ENCODE data around the gene TNFAIP8L2.
A peak's percentile ranks its signal among the peaks of the same experiment; 100 is the strongest.

Gene TNFAIP8L2

GRCh38 chr1:151171190-151171589, 14.7 kb downstream of the TNFAIP8L2 start:
- Histone ChIP-seq H3K18ac (ENCODE audit: low read depth in 1 of 2, low read length in 2 of 2) (no peak overlapping the region), H3K27me3 (ENCODE audit: control insufficient read depth in 1 of 2, insufficient read depth in 1 of 2, low read length in 2 of 2) (no peaks in the 10 kb centered on the region), H2AK5ac (ENCODE audit: low read length, severe bottlenecking) (no peak overlapping the region), H4K91ac (ENCODE audit: low read length) (no peak overlapping the region), H3K9me3 (ENCODE audit: control insufficient read depth, low read length) (no peaks in the 10 kb centered on the region), H3K4me2 (ENCODE audit: low read length, poor library complexity, severe bottlenecking) (no peak overlapping the region), H3K23ac (ENCODE audit: low read length in 2 of 2) (no peak overlapping the region), H3K79me1 (replicated peaks; ENCODE audit: low read length, poor library complexity, severe bottlenecking) (peaks cover 8% of the 10 kb centered on the region), H3K14ac (ENCODE audit: low read length in 2 of 2) (no peak overlapping the region), H2BK12ac (ENCODE audit: low read length in 2 of 2) (no peak overlapping the region), H3K27ac (ENCODE audit: low read length, poor library complexity, severe bottlenecking) (no peak overlapping the region), H2BK5ac (ENCODE audit: low read depth, low read length, poor library complexity, severe bottlenecking) (no peak overlapping the region), H2AFZ (ENCODE audit: low read depth, low read length) (no peak overlapping the region), H3K4me1 (ENCODE audit: control insufficient read depth, insufficient read depth, low read depth, low read length) (peaks cover 6% of the 10 kb centered on the region), H4K8ac (ENCODE audit: low read length) (no peak overlapping the region), H3K4me3 (ENCODE audit: insufficient read depth in 1 of 2, low read depth in 1 of 2, low read length in 2 of 2) (no peak overlapping the region), H2BK120ac (ENCODE audit: low read depth, low read length) (no peak overlapping the region), H3K9ac (ENCODE audit: low read length) (no peak overlapping the region), H3K36me3 (ENCODE audit: control insufficient read depth in 1 of 2, insufficient read depth in 2 of 2, low read depth in 1 of 2, low read length in 2 of 2) (peaks cover 48 to 65% of the 10 kb centered on the region in 2 experiments), H3K4ac (ENCODE audit: low read depth in 1 of 2, low read length in 2 of 2) (no peak overlapping the region), H2BK15ac (ENCODE audit: low read depth, poor library complexity, severe bottlenecking) (no peak overlapping the region)
- whole genome bisulfite sequencing: 95% methylated on average over 2 of the region's 5 CpGs
- no peak for DNase-seq

DNA sequence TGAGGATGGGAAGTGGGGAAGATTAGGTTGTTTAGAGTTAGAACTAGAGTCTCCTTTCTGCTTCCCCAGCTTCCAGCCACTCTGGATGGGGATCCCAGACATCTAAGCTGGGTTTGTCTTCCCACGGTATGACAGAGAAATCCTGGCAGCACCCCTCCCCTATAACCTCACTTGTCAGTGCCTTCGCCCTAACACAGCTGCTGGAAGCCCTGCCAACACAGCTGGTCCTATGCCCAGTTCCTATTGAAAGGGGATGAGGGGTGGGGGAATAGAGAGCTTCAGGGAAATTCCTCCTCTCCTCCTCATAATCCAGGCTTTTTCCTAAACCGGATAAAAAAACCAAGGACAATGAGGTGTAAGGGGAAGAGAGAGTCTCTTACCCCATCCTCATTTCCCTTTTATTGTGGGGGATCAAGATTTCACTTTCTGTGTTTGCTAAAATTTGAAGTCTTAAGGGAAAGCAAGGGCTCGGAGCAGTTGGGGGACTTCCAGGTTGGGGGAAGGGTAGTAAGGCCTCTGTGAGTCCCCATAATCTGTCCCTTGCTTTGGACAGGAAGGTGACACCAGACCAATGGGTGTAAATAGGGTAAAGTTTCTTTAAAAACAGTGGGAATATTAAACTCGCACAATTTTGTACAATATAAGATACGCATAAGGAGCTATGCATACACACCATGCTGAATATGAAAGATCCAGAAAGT, 18.7 kb downstream of the TNFAIP8L2 start:
- WGBS: 98% methylated on average over 3 of the region's 6 CpGs
- Histone ChIP-seq H2BK15ac (ENCODE audit: low read depth, poor library complexity, severe bottlenecking) (no peak overlapping the region), H3K27ac (ENCODE audit: low read length, poor library complexity, severe bottlenecking) (no peak overlapping the region), H3K23ac (ENCODE audit: low read length in 2 of 2) (no peak overlapping the region), H3K18ac (ENCODE audit: low read depth in 1 of 2, low read length in 2 of 2) (no peak overlapping the region), H3K4me2 (ENCODE audit: low read length, poor library complexity, severe bottlenecking) (no peak overlapping the region), H3K79me1 (replicated peaks; ENCODE audit: low read length, poor library complexity, severe bottlenecking) (peaks cover 4% of the 10 kb centered on the region), H2BK5ac (ENCODE audit: low read depth, low read length, poor library complexity, severe bottlenecking) (no peak overlapping the region), H4K91ac (ENCODE audit: low read length) (no peak overlapping the region), H3K14ac (ENCODE audit: low read length in 2 of 2) (no peak overlapping the region), H2BK12ac (ENCODE audit: low read length in 2 of 2) (no peak overlapping the region), H3K4ac (ENCODE audit: low read depth in 1 of 2, low read length in 2 of 2) (no peak overlapping the region), H2AK5ac (ENCODE audit: low read length, severe bottlenecking) (no peak overlapping the region), H3K4me3 (ENCODE audit: insufficient read depth in 1 of 2, low read depth in 1 of 2, low read length in 2 of 2) (no peak overlapping the region), H3K9ac (ENCODE audit: low read length) (peak overlapping the region; percentile 12), H3K4me1 (ENCODE audit: control insufficient read depth, insufficient read depth, low read depth, low read length) (no peaks in the 10 kb centered on the region), H3K36me3 (ENCODE audit: control insufficient read depth in 1 of 2, insufficient read depth in 2 of 2, low read depth in 1 of 2, low read length in 2 of 2) (peaks cover 61 to 76% of the 10 kb centered on the region in 2 experiments), H3K9me3 (ENCODE audit: control insufficient read depth, low read length) (no peaks in the 10 kb centered on the region), H2AFZ (ENCODE audit: low read depth, low read length) (no peak overlapping the region), H3K27me3 (ENCODE audit: control insufficient read depth in 1 of 2, insufficient read depth in 1 of 2, low read length in 2 of 2) (no peaks in the 10 kb centered on the region), H4K8ac (ENCODE audit: low read length) (no peak overlapping the region), H2BK120ac (ENCODE audit: low read depth, low read length) (no peak overlapping the region)
- no peak for DNase-seq

DNA sequence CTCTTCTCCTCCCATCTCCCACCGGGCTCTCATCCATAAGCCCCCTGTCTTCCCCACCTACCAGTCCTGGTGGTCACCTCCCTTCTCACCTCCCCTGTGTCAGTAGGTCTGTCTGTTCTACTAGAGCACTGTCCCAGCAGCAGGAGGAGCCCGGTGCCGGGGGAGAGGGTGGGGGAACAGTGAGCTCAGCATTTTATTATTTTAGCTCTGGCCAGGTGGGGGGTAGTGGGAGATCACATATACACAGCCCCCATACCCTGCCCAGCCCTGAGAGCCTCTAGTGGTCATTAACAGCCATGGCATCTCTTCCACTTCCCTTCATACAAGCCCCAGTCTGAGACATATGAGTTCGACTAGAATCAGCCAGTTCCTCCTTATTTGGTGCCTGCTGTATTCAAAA, 19.4 kb downstream of the TNFAIP8L2 start, which contains the start of gene TMOD4:
TMOD4 (minus strand) TSS at position 119 of the 400 bp plus-strand sequence. CDS start 1,106 bp downstream, outside the sequence.
- no peak within 1 kb of the TSS for H3K27ac ChIP-seq (ENCODE audit: low read length, poor library complexity, severe bottlenecking)
- H2BK15ac ChIP-seq (ENCODE audit: low read depth, poor library complexity, severe bottlenecking): no peak within 1 kb of the TSS
- H2AFZ ChIP-seq (ENCODE audit: low read depth, low read length): no peak within 1 kb of the TSS
- H2BK12ac ChIP-seq (ENCODE audit: low read length in 2 of 2): no peak within 1 kb of the TSS
- H3K4ac ChIP-seq (ENCODE audit: low read depth in 1 of 2, low read length in 2 of 2): no peak within 1 kb of the TSS
- H3K9me3 ChIP-seq (ENCODE audit: control insufficient read depth, low read length): no peaks in the 10 kb centered on the region
- H2BK5ac ChIP-seq (ENCODE audit: low read depth, low read length, poor library complexity, severe bottlenecking): no peak within 1 kb of the TSS
- no peaks in the 10 kb centered on the region for H3K4me1 ChIP-seq (ENCODE audit: control insufficient read depth, insufficient read depth, low read depth, low read length)
- H3K23ac ChIP-seq (ENCODE audit: low read length in 2 of 2): no peak within 1 kb of the TSS
- no peak within 1 kb of the TSS for H3K4me3 ChIP-seq (ENCODE audit: insufficient read depth in 1 of 2, low read depth in 1 of 2, low read length in 2 of 2)
- no peaks in the 10 kb centered on the region for H3K27me3 ChIP-seq (ENCODE audit: control insufficient read depth in 1 of 2, insufficient read depth in 1 of 2, low read length in 2 of 2)
- no peak within 1 kb of the TSS for H3K4me2 ChIP-seq (ENCODE audit: low read length, poor library complexity, severe bottlenecking)
- no peak within 1 kb of the TSS for H3K14ac ChIP-seq (ENCODE audit: low read length in 2 of 2)
- DNase-seq: peak; percentile 19
- H3K79me1 ChIP-seq (replicated peaks; ENCODE audit: low read length, poor library complexity, severe bottlenecking): peaks cover 6% of the 10 kb centered on the region
- H2AK5ac ChIP-seq (ENCODE audit: low read length, severe bottlenecking): no peak within 1 kb of the TSS
- WGBS: 76% methylated on average over 2 of the region's 4 CpGs
- no peak within 1 kb of the TSS for H2BK120ac ChIP-seq (ENCODE audit: low read depth, low read length)
- no peak within 1 kb of the TSS for H3K18ac ChIP-seq (ENCODE audit: low read depth in 1 of 2, low read length in 2 of 2)
- no peak within 1 kb of the TSS for H4K91ac ChIP-seq (ENCODE audit: low read length)
- H4K8ac ChIP-seq (ENCODE audit: low read length): no peak within 1 kb of the TSS
- peaks cover 60 to 76% of the 10 kb centered on the region in 2 experiments for H3K36me3 ChIP-seq (ENCODE audit: control insufficient read depth in 1 of 2, insufficient read depth in 2 of 2, low read depth in 1 of 2, low read length in 2 of 2)
- peak within 1 kb of the TSS; percentile 12 for H3K9ac ChIP-seq (ENCODE audit: low read length)

DNA sequence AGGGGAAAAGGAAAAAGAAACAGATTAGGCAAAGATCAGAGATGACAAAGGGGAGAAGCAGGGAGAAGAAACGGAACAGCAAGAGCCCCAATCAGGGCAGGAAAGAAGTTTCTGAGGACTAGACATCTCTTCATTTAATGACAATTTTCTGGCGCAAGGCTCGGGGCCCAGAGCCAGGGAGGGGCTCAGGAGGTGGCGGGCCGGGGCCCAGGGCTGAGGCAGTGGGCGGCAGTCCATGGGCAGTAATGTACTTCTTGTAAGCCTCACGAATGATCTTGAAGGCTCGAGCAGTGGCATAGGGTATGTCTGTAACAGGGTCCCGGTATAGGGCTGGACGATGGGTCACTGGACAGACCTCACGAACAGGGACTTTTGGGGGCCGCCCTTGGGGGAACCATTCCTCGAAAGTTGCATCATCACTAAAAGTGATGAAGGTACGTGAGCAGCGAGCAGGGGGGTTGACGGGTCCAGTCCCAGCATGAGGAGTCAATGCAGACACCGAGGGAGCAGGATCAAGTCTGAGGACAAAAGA, 20.1 kb downstream of the TNFAIP8L2 start:
- no peak overlapping the region for H3K27ac ChIP-seq (ENCODE audit: low read length, poor library complexity, severe bottlenecking)
- H4K8ac ChIP-seq (ENCODE audit: low read length): no peak overlapping the region
- WGBS: 97% methylated on average over 17 of the region's 17 CpGs
- H3K79me1 ChIP-seq (replicated peaks; ENCODE audit: low read length, poor library complexity, severe bottlenecking): peaks cover 10% of the 10 kb centered on the region
- H3K23ac ChIP-seq (ENCODE audit: low read length in 2 of 2): no peak overlapping the region
- H2BK5ac ChIP-seq (ENCODE audit: low read depth, low read length, poor library complexity, severe bottlenecking): no peak overlapping the region
- H3K9me3 ChIP-seq (ENCODE audit: control insufficient read depth, low read length): no peaks in the 10 kb centered on the region
- H3K4me1 ChIP-seq (ENCODE audit: control insufficient read depth, insufficient read depth, low read depth, low read length): no peaks in the 10 kb centered on the region
- no peak overlapping the region for H2BK120ac ChIP-seq (ENCODE audit: low read depth, low read length)
- no peak overlapping the region for H3K18ac ChIP-seq (ENCODE audit: low read depth in 1 of 2, low read length in 2 of 2)
- H3K4me2 ChIP-seq (ENCODE audit: low read length, poor library complexity, severe bottlenecking): no peak overlapping the region
- DNase-seq: no peak
- H3K4ac ChIP-seq (ENCODE audit: low read depth in 1 of 2, low read length in 2 of 2): no peak overlapping the region
- no peaks in the 10 kb centered on the region for H3K27me3 ChIP-seq (ENCODE audit: control insufficient read depth in 1 of 2, insufficient read depth in 1 of 2, low read length in 2 of 2)
- H3K36me3 ChIP-seq (ENCODE audit: control insufficient read depth in 1 of 2, insufficient read depth in 2 of 2, low read depth in 1 of 2, low read length in 2 of 2): peaks cover 60 to 76% of the 10 kb centered on the region in 2 experiments
- no peak overlapping the region for H3K9ac ChIP-seq (ENCODE audit: low read length)
- H2AFZ ChIP-seq (ENCODE audit: low read depth, low read length): no peak overlapping the region
- H3K14ac ChIP-seq (ENCODE audit: low read length in 2 of 2): no peak overlapping the region
- no peak overlapping the region for H2AK5ac ChIP-seq (ENCODE audit: low read length, severe bottlenecking)
- H2BK15ac ChIP-seq (ENCODE audit: low read depth, poor library complexity, severe bottlenecking): no peak overlapping the region
- no peak overlapping the region for H3K4me3 ChIP-seq (ENCODE audit: insufficient read depth in 1 of 2, low read depth in 1 of 2, low read length in 2 of 2)
- H4K91ac ChIP-seq (ENCODE audit: low read length): no peak overlapping the region
- no peak overlapping the region for H2BK12ac ChIP-seq (ENCODE audit: low read length in 2 of 2)

Data from mesenchymal stem cell (in vitro differentiated cells and primary cell).